Liver (tissue), 9 donors: ENCODE data around the gene ITGB4. TPM values are rescaled to one million over a fixed set of nuclear protein-coding genes. Genes with fewer than 3 reads are reported as not detected.

ENCODE experiments used
- DNase-seq: peaks from one replicate; pipeline ENCODE4 v3.0.0-alpha.2; 2017; ENCODE audit warnings: low spot score
- H3K27ac ChIP-seq, 2 donors: one replicate each; pipeline ENCODE4 v1.7.0; 2013; ENCODE audit warnings: inconsistent platforms in 2 of 2, low read length in 2 of 2, control low read depth in 1 of 2, low read depth in 1 of 2, mild to moderate bottlenecking in 1 of 2
- H3K27me3 ChIP-seq, 4 donors: one replicate each; pipeline versions ENCODE4 v1.6.1 to v1.7.0; 2013; ENCODE audit warnings: low read length in 3 of 4, inconsistent platforms in 1 of 4, mild to moderate bottlenecking in 1 of 4, moderate library complexity in 1 of 4; ENCODE audit not compliant: control insufficient read depth in 4 of 4, insufficient read depth in 4 of 4
- H3K36me3 ChIP-seq, 4 donors: one replicate each; pipeline versions ENCODE4 v1.6.1 to v1.7.0; 2013; ENCODE audit warnings: low read length in 3 of 4, mild to moderate bottlenecking in 3 of 4, low read depth in 1 of 4, moderate library complexity in 1 of 4; ENCODE audit not compliant: control insufficient read depth in 4 of 4, insufficient read depth in 3 of 4
- H3K4me1 ChIP-seq, 4 donors: one replicate each; pipeline versions ENCODE4 v1.6.1 to v1.7.0; 2013; ENCODE audit warnings: low read length in 3 of 4, mild to moderate bottlenecking in 3 of 4, moderate library complexity in 1 of 4; ENCODE audit not compliant: control insufficient read depth in 4 of 4, insufficient read depth in 4 of 4
- H3K4me3 ChIP-seq, 3 donors: one replicate each; pipeline versions ENCODE4 v1.6.1 to v1.7.0; 2013; ENCODE audit warnings: low read length in 3 of 3, control low read depth in 1 of 3, low read depth in 1 of 3, mild to moderate bottlenecking in 1 of 3
- H3K9ac ChIP-seq, 2 donors: one replicate each; pipeline ENCODE4 v1.7.0; 2013; ENCODE audit warnings: low read length in 2 of 2, mild to moderate bottlenecking in 2 of 2, moderate library complexity in 2 of 2, control low read depth in 1 of 2, low read depth in 1 of 2
- H3K9me3 ChIP-seq, 4 donors: one replicate each; pipeline versions ENCODE4 v1.6.1 to v1.7.0; 2013; ENCODE audit warnings: low read length in 3 of 4; ENCODE audit not compliant: control insufficient read depth in 4 of 4
- ATF3 ChIP-seq: IDR thresholded peaks from 2 replicates; pipeline ENCODE4 v1.6.1; 2016; ENCODE audit warnings: antibody characterized with exemption
- EGR1 ChIP-seq, 2 donors: IDR thresholded peaks; 2 replicates each; pipeline ENCODE4 v1.6.1; 2016 to 2018; ENCODE audit warnings: antibody characterized with exemption in 2 of 2, low read depth in 2 of 2
- FOXA1 ChIP-seq: IDR thresholded peaks from 2 replicates; pipeline ENCODE4 v1.6.1; 2016; ENCODE audit warnings: antibody characterized with exemption
- FOXA2 ChIP-seq: IDR thresholded peaks from 2 replicates; pipeline ENCODE4 v1.6.1; 2016; ENCODE audit warnings: antibody characterized with exemption
- GABPA ChIP-seq, 2 donors: IDR thresholded peaks in 1 of 2; conservative IDR thresholded peaks in 1 of 2; 2 replicates each; pipeline ENCODE4 v1.6.1; 2016; ENCODE audit warnings: antibody characterized with exemption in 2 of 2, mild to moderate bottlenecking in 1 of 2, moderate library complexity in 1 of 2
- HNF4A ChIP-seq, 2 donors: conservative IDR thresholded peaks; 2 replicates each; pipeline ENCODE4 v1.6.1; 2016; ENCODE audit warnings: antibody characterized with exemption in 2 of 2, mild to moderate bottlenecking in 2 of 2
- HNF4G ChIP-seq: IDR thresholded peaks from 2 replicates; pipeline ENCODE4 v1.6.1; 2016; ENCODE audit warnings: antibody characterized with exemption
- JUND ChIP-seq, 2 donors: IDR thresholded peaks; 2 replicates each; pipeline ENCODE4 v1.6.1; 2016; ENCODE audit warnings: antibody characterized with exemption in 2 of 2
- MAX ChIP-seq: IDR thresholded peaks from 2 replicates; pipeline ENCODE4 v1.6.1; 2016; ENCODE audit warnings: antibody characterized with exemption
- RAD21 ChIP-seq, 2 donors: IDR thresholded peaks; 2 replicates each; pipeline ENCODE4 v1.6.1; 2016; ENCODE audit warnings: antibody characterized with exemption in 2 of 2, mild to moderate bottlenecking in 2 of 2
- RXRA ChIP-seq, 2 donors: IDR thresholded peaks; 2 replicates each; pipeline ENCODE4 v1.6.1; 2017 to 2018; ENCODE audit warnings: antibody characterized with exemption in 2 of 2, mild to moderate bottlenecking in 1 of 2
- SP1 ChIP-seq: IDR thresholded peaks from 2 replicates; pipeline ENCODE4 v1.6.1; 2018; ENCODE audit warnings: antibody characterized with exemption, mild to moderate bottlenecking
- TAF1 ChIP-seq: conservative IDR thresholded peaks from 2 replicates; pipeline ENCODE4 v1.6.1; 2016; ENCODE audit warnings: antibody characterized with exemption, mild to moderate bottlenecking
- YY1 ChIP-seq: IDR thresholded peaks from 2 replicates; pipeline ENCODE4 v1.6.1; 2016; ENCODE audit warnings: antibody characterized with exemption, mild to moderate bottlenecking
- ZBTB33 ChIP-seq: IDR thresholded peaks from 2 replicates; pipeline ENCODE4 v1.6.1; 2016; ENCODE audit warnings: antibody characterized with exemption
- WGBS: extraction: QIAGEN DNeasy Blood & Tissue Kit; methylation state at CpG from one replicate; pipeline ENCODE4 v1.1.7; 2013; 5-methylcytosine and 5-hydroxymethylcytosine counted together
- polyA plus RNA-seq, 2 donors: library from polyadenylated mRNA; stranded (reverse) in 1 of 2; unstranded in 1 of 2; fragments of 200-250 nt in 1 of 2; fragments of >200 nt in 1 of 2; fragmentation: Nextera tagmentation in 1 of 2; extraction: Ambion mirVana in 1 of 2; gene quantifications; one replicate each; pipeline versions ENCODE4 v1.2.1 to v1.2.3, GENCODE V29; 2013 to 2015
- total RNA-seq, 2 donors: library from RNA; depleted of rRNA; stranded (reverse); fragments of >200 nt; gene quantifications; one replicate each; pipeline ENCODE4 v1.2.3, GENCODE V29; 2014
- TF ChIP-seq, protein P1 (sequence below): IDR thresholded peaks from 2 replicates; pipeline ENCODE4 v1.6.1; 2016; ENCODE audit warnings: antibody characterized with exemption, mild to moderate bottlenecking
- TF ChIP-seq, protein P2 (sequence below): fragments of 150-350 bp; IDR thresholded peaks from 2 replicates; pipeline ENCODE4 v1.5.1; 2017; ENCODE audit warnings: improper control_type of control experiment, low read depth, low read length; ENCODE audit not compliant: missing input control
- donor health status: healthy.
- donor health status: healthy.
- donor health status: healthy.
- donor health status: healthy.
- donor health status: healthy.

Gene ITGB4
- total and polyA plus RNA-seq, 4 donors = 0.42 to 1.4 (median 1.3) TPM

DNA sequence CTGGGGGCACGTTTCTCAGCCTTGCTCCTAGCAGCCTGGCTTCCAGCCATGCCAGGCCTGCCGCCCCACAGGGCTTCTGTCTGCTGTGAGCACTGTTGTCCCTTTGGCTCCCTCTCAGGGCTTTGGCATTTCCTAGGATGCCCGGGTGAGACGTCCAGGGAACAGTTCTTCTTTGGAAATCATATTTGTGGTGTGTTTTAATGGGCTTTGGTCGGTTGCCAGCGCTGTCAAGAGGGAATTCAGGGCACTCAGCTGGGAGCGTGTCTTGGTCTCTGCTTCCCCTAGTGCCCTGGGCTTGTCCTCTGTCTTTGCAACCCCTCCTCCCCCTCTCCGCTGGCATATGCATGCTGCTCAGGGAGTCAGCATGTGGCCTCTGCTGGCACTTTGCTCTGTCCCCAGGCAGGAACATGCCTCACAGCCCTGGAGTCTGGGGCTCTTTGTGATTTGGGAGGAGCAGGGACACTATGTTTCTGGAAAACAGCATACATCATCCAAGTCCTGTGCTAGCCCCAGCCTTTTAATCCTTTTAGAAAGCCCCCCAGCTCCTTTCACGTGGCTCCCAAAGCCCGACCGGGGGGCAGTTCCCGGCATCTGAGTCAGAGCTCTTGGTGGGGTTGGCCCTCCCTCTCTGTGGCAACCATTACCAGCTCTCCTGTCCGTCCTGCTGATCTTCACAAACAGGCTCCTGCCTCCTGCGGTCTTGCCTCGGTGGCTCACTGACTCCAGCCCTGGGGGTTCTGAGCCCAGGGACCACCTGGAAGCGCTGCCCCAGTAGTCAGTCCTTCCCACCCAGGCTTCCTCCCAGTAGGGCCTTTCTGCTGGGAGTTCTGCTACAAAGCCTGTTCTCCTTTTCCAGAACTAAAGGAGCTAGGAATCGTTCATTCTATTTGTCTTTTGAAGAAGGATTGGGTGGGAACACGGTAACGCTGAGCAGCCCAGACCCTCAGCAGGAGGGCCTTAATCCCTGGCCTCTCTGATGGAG lies 27.5 kb upstream of the ITGB4 start:
- Histone ChIP-seq H3K36me3 (peaks cover 2 to 40% (median 11%) of the 10 kb centered on the region in 4 donors), H3K9ac (no peak overlapping the region), H3K9me3 (no peaks in the 10 kb centered on the region), H3K4me3 (no peak overlapping the region), H3K4me1 (peaks cover 0 to 7% (median 2%) of the 10 kb centered on the region in 4 donors), H3K27me3 (no peaks in the 10 kb centered on the region), H3K27ac (no peak overlapping the region)
- TF ChIP-seq, protein P1, sequence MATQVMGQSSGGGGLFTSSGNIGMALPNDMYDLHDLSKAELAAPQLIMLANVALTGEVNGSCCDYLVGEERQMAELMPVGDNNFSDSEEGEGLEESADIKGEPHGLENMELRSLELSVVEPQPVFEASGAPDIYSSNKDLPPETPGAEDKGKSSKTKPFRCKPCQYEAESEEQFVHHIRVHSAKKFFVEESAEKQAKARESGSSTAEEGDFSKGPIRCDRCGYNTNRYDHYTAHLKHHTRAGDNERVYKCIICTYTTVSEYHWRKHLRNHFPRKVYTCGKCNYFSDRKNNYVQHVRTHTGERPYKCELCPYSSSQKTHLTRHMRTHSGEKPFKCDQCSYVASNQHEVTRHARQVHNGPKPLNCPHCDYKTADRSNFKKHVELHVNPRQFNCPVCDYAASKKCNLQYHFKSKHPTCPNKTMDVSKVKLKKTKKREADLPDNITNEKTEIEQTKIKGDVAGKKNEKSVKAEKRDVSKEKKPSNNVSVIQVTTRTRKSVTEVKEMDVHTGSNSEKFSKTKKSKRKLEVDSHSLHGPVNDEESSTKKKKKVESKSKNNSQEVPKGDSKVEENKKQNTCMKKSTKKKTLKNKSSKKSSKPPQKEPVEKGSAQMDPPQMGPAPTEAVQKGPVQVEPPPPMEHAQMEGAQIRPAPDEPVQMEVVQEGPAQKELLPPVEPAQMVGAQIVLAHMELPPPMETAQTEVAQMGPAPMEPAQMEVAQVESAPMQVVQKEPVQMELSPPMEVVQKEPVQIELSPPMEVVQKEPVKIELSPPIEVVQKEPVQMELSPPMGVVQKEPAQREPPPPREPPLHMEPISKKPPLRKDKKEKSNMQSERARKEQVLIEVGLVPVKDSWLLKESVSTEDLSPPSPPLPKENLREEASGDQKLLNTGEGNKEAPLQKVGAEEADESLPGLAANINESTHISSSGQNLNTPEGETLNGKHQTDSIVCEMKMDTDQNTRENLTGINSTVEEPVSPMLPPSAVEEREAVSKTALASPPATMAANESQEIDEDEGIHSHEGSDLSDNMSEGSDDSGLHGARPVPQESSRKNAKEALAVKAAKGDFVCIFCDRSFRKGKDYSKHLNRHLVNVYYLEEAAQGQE = no peak
- no peak for TF ChIP-seq FOXA1
- no peak for TF ChIP-seq YY1
- TF ChIP-seq SP1 = no peak
- no peak for TF ChIP-seq TAF1
- no peak for TF ChIP-seq JUND (IDR thresholded peaks at IDR 0.05)
- no peak for TF ChIP-seq ATF3
- no peak for TF ChIP-seq ZBTB33
- TF ChIP-seq, protein P2, sequence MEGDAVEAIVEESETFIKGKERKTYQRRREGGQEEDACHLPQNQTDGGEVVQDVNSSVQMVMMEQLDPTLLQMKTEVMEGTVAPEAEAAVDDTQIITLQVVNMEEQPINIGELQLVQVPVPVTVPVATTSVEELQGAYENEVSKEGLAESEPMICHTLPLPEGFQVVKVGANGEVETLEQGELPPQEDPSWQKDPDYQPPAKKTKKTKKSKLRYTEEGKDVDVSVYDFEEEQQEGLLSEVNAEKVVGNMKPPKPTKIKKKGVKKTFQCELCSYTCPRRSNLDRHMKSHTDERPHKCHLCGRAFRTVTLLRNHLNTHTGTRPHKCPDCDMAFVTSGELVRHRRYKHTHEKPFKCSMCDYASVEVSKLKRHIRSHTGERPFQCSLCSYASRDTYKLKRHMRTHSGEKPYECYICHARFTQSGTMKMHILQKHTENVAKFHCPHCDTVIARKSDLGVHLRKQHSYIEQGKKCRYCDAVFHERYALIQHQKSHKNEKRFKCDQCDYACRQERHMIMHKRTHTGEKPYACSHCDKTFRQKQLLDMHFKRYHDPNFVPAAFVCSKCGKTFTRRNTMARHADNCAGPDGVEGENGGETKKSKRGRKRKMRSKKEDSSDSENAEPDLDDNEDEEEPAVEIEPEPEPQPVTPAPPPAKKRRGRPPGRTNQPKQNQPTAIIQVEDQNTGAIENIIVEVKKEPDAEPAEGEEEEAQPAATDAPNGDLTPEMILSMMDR = no peak
- no peak for TF ChIP-seq RXRA (IDR thresholded peaks at IDR 0.05)
- TF ChIP-seq RAD21 (IDR thresholded peaks at IDR 0.05) = no peak
- no peak for TF ChIP-seq GABPA (IDR thresholded peaks at IDR 0.05 in 1 of 2, conservative IDR thresholded peaks at IDR 0.05 in 1 of 2)
- TF ChIP-seq HNF4G = no peak
- no peak for TF ChIP-seq FOXA2
- no peak for DNase-seq
- WGBS = 82% methylated on average over 19 of the region's 19 CpGs

DNA sequence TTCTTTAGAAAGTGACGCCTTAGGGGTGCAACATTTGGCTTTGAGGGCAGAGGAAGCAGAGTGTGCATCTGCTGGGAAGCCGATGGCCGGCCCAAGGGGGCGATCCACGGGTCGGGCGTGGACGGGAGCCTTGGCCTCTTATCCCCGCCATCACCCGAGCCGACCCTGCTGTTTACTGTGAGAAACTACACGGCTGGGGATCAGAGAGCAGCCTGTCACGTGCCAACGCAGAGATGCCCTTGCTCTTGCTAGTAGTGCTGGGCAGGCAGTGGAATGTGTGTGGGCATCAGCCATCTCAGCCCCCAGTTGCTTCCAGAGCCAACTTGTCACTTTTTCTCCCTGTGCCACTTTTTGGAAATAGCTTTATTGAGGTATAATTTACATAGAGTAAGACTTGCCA lies 26.7 kb upstream of the ITGB4 start:
- Histone ChIP-seq H3K4me1 (peaks cover 0 to 7% (median 2%) of the 10 kb centered on the region in 4 donors), H3K27me3 (no peaks in the 10 kb centered on the region), H3K9me3 (no peaks in the 10 kb centered on the region), H3K4me3 (no peak overlapping the region), H3K27ac (no peak overlapping the region), H3K9ac (no peak overlapping the region), H3K36me3 (peaks cover 2 to 40% (median 11%) of the 10 kb centered on the region in 4 donors)
- 79% methylated on average over 14 of the region's 14 CpGs for WGBS
- no peak for DNase-seq
- TF ChIP-seq JUND (IDR thresholded peaks at IDR 0.05) (no peak), MAX (no peak), RAD21 (IDR thresholded peaks at IDR 0.05) (no peak), EGR1 (IDR thresholded peaks at IDR 0.05; ENCODE audit: low read depth in 2 of 2) (no peak), HNF4A (conservative IDR thresholded peaks at IDR 0.05) (no peak)
- TF ChIP-seq, protein P1 = no peak
